Measurements from ENCODE around the gene ZNF70. TPM values are rescaled to one million over a fixed set of nuclear protein-coding genes. Genes with fewer than 3 reads are reported as not detected.
A peak's percentile ranks its signal among the peaks of the same experiment; 100 is the strongest.

ZNF70 gene
- total and polyA plus RNA-seq, 2 of the 13 experiments (the other 11 are each of a cell fraction or from before 2014, with no cell fraction given), result 0.62 to 3.6 TPM

DNA sequence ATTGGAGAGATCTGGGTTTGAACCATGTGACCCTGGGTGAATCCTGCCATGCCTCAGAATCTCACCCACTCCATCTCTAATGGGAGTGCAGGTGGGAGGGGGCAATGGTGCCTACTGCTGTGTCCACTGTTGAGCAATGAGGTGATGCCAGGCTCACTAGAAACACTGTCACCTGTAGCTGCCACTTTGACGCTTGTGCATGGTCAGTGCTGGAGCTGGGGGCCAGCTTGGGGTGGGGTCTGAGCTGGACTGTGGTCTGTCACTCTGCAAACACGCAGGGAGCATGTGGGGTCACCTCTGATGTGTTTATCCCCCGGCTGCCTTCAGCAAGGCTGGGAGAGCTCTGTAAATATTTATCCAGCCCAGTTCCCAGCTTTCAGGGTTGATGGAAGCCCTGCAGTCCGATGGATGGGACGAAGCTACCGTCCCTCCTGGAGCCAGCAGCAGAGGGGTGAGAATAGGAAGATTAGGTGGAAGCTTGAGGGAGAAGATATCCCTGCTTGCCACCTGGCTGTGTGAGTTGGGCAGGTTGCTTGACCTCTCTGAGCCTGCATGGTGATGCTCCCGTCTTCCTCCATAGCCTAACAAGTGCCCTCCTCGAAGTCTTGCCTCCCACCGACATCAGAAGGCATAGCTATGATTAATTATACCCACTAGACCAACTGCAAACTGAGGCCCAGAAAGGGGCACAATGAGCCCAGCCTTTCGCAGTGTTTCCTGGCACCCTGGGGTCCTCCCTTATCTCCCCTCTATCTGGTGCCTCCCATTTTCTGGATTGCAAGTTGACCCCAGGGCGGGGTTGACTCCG is 23.4 kb upstream of the ZNF70 start (continued):
- TF ChIP-seq, protein P1, sequence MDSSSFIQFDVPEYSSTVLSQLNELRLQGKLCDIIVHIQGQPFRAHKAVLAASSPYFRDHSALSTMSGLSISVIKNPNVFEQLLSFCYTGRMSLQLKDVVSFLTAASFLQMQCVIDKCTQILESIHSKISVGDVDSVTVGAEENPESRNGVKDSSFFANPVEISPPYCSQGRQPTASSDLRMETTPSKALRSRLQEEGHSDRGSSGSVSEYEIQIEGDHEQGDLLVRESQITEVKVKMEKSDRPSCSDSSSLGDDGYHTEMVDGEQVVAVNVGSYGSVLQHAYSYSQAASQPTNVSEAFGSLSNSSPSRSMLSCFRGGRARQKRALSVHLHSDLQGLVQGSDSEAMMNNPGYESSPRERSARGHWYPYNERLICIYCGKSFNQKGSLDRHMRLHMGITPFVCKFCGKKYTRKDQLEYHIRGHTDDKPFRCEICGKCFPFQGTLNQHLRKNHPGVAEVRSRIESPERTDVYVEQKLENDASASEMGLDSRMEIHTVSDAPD (CRISPR knock-in tag; IDR thresholded peaks at IDR 0.05), result no peak
- TF ChIP-seq, protein P2, sequence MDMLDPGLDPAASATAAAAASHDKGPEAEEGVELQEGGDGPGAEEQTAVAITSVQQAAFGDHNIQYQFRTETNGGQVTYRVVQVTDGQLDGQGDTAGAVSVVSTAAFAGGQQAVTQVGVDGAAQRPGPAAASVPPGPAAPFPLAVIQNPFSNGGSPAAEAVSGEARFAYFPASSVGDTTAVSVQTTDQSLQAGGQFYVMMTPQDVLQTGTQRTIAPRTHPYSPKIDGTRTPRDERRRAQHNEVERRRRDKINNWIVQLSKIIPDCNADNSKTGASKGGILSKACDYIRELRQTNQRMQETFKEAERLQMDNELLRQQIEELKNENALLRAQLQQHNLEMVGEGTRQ (IDR thresholded peaks at IDR 0.05; ENCODE audit: low read depth, low read length), result no peak
- TF ChIP-seq, protein P2 (CRISPR knock-in tag; IDR thresholded peaks at IDR 0.05; ENCODE audit: borderline replicate concordance), result no peak
- TF ChIP-seq ZNF343 (CRISPR knock-in tag; IDR thresholded peaks at IDR 0.05) (no peak), ZNF660 (CRISPR knock-in tag; IDR thresholded peaks at IDR 0.05; ENCODE audit: borderline replicate concordance, low read depth) (no peak), ZFY (CRISPR knock-in tag; IDR thresholded peaks at IDR 0.05) (no peak), ZBTB8A (CRISPR knock-in tag; IDR thresholded peaks at IDR 0.05; ENCODE audit: borderline replicate concordance, low read depth) (no peak), HES4 (CRISPR knock-in tag; IDR thresholded peaks at IDR 0.05; ENCODE audit: borderline replicate concordance) (no peak), TRIM24 (CRISPR knock-in tag; IDR thresholded peaks at IDR 0.05) (no peak), SOX6 (IDR thresholded peaks at IDR 0.05) (no peak), SOX6 (CRISPR knock-in tag; IDR thresholded peaks at IDR 0.05) (peak; percentile 88), ZNF589 (CRISPR knock-in tag; conservative IDR thresholded peaks at IDR 0.05) (no peak), SOX5 (CRISPR knock-in tag; IDR thresholded peaks at IDR 0.05; ENCODE audit: borderline replicate concordance) (peak; percentile 78), ZFP1 (CRISPR knock-in tag; IDR thresholded peaks at IDR 0.05) (peak; percentile 69; the same call in 1 of the 2 replicates), ZNF20 (CRISPR knock-in tag; IDR thresholded peaks at IDR 0.05) (no peak), ZNF670 (CRISPR knock-in tag; IDR thresholded peaks at IDR 0.05; ENCODE audit: borderline replicate concordance) (0 out of 2 replicates have a peak, but pooled peaks have one; percentile 21), ZMAT3 (CRISPR knock-in tag; conservative IDR thresholded peaks at IDR 0.05) (no peak), MAZ (IDR thresholded peaks at IDR 0.05; ENCODE audit: borderline replicate concordance, low read depth, low read length) (peak; percentile 73; the same call in 1 of the 2 replicates), MAZ (CRISPR knock-in tag; IDR thresholded peaks at IDR 0.05; ENCODE audit: low read depth) (peak; percentile 77), MEIS1 (CRISPR knock-in tag; IDR thresholded peaks at IDR 0.05; ENCODE audit: borderline replicate concordance) (peak; percentile 84; the same call in 1 of the 2 replicates), ZNF282 (IDR thresholded peaks at IDR 0.05; ENCODE audit: partially characterized antibody) (no peak), SATB2 (CRISPR knock-in tag; IDR thresholded peaks at IDR 0.05) (no peak)
- TF ChIP-seq, protein P3, sequence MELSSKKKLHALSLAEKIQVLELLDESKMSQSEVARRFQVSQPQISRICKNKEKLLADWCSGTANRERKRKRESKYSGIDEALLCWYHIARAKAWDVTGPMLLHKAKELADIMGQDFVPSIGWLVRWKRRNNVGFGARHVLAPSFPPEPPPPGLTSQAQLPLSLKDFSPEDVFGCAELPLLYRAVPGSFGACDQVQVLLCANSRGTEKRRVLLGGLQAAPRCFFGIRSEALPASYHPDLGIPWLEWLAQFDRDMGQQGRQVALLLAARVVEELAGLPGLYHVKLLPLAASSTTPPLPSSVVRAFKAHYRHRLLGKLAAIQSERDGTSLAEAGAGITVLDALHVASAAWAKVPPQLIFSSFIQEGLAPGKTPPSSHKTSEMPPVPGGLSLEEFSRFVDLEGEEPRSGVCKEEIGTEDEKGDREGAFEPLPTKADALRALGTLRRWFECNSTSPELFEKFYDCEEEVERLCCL (CRISPR knock-in tag; IDR thresholded peaks at IDR 0.05; ENCODE audit: borderline replicate concordance), result no peak
- TF ChIP-seq, protein P4, sequence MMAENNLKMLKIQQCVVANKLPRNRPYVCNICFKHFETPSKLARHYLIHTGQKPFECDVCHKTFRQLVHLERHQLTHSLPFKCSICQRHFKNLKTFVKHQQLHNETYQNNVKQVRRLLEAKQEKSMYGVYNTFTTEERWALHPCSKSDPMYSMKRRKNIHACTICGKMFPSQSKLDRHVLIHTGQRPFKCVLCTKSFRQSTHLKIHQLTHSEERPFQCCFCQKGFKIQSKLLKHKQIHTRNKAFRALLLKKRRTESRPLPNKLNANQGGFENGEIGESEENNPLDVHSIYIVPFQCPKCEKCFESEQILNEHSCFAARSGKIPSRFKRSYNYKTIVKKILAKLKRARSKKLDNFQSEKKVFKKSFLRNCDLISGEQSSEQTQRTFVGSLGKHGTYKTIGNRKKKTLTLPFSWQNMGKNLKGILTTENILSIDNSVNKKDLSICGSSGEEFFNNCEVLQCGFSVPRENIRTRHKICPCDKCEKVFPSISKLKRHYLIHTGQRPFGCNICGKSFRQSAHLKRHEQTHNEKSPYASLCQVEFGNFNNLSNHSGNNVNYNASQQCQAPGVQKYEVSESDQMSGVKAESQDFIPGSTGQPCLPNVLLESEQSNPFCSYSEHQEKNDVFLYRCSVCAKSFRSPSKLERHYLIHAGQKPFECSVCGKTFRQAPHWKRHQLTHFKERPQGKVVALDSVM (CRISPR knock-in tag; IDR thresholded peaks at IDR 0.05), result no peak
